Keratinocyte (primary cell): Measurements from ENCODE around the gene SASH1.

ENCODE experiments used
- CTCF ChIP-seq, 3 experiments: IDR thresholded peaks in 1 of 3; conservative IDR thresholded peaks in 1 of 3; optimal IDR thresholded peaks in 1 of 3; 2 replicates in 2 of 3; 3 replicates in 1 of 3; pipeline versions ENCODE3 to v1.5.1; 2011; ENCODE audit warnings: low read length in 3 of 3, mild to moderate bottlenecking in 3 of 3, moderate library complexity in 2 of 3, control low read depth in 1 of 3, inconsistent platforms in 1 of 3; ENCODE audit not compliant: insufficient read depth in 2 of 3; ENCODE audit errors: extremely low read depth in 1 of 3
- EZH2 ChIP-seq: IDR thresholded peaks from one replicate; pipeline ENCODE4 v1.6.1; 2012; ENCODE audit warnings: inconsistent platforms, mild to moderate bottlenecking, low read length, moderate library complexity

- TF ChIP-seq EZH2 (no peak), CTCF (optimal IDR thresholded peaks at IDR 0.05 in 1 of 3, IDR thresholded peaks at IDR 0.05 in 1 of 3, conservative IDR thresholded peaks at IDR 0.05 in 1 of 3; ENCODE audit: extremely low read depth in 1 of 3, insufficient read depth in 2 of 3, low read length in 3 of 3) (no peak)
Measured at GRCh38 chr6:148503703-148504102, 161.1 kb downstream of the SASH1 start.
